ENCODE results near the gene CYBA. TPM values are rescaled to one million over a fixed set of nuclear protein-coding genes. Genes with fewer than 3 reads are reported as not detected.

The CYBA gene
- total RNA-seq, 3 donors from 2014 or later = 138 to 194 (median 180) TPM

- TF ChIP-seq POLR2AphosphoS5 (IDR thresholded peaks at IDR 0.05) = no peak
- no peak for TF ChIP-seq POLR2A (IDR thresholded peaks at IDR 0.05)
- TF ChIP-seq CTCF (IDR thresholded peaks at IDR 0.05) = no peak
- H3K36me3 ChIP-seq = peaks cover 2% of the 10 kb centered on the region
- DNase-seq (ENCODE audit: low spot score in 2 of 2) = no peak
Observed at GRCh38 chr16:88606148-88606757, 44.6 kb downstream of the CYBA start.

GRCh38 chr16:88605186-88606147 is 45.4 kb downstream of the CYBA start:
- Histone ChIP-seq H3K9me3 (no peaks in the 10 kb centered on the region), H3K36me3 (no peaks in the 10 kb centered on the region), H3K27me3 (no peaks in the 10 kb centered on the region), H3K27ac (no peak overlapping the region), H3K4me1 (no peaks in the 10 kb centered on the region), H3K4me3 (no peak overlapping the region)
- TF ChIP-seq POLR2A (IDR thresholded peaks at IDR 0.05) = no peak
- no peak for TF ChIP-seq POLR2AphosphoS5 (IDR thresholded peaks at IDR 0.05)
- TF ChIP-seq CTCF (IDR thresholded peaks at IDR 0.05) = no peak
- intact Hi-C loops (cut with DNase I; ENCODE audit: low total_unique reads) = no loop called here
- no peak for DNase-seq (ENCODE audit: low spot score in 2 of 2)

More at GRCh38 chr16:88606148-88606757, 44.6 kb downstream of the CYBA start:
- intact Hi-C loops (cut with DNase I; ENCODE audit: low total_unique reads) = no loop called here
- Histone ChIP-seq H3K27me3 (no peaks in the 10 kb centered on the region), H3K4me1 (no peaks in the 10 kb centered on the region), H3K27ac (no peak overlapping the region), H3K9me3 (no peaks in the 10 kb centered on the region), H3K4me3 (no peak overlapping the region)

GRCh38 chr16:88602091-88602490 is 48.8 kb downstream of the CYBA start:
- Histone ChIP-seq H3K9me3 (no peaks in the 10 kb centered on the region), H3K27me3 (no peaks in the 10 kb centered on the region), H3K4me1 (no peaks in the 10 kb centered on the region), H3K4me3 (no peak overlapping the region), H3K27ac (no peak overlapping the region), H3K36me3 (no peaks in the 10 kb centered on the region)
- TF ChIP-seq POLR2AphosphoS5 (IDR thresholded peaks at IDR 0.05) (no peak), CTCF (IDR thresholded peaks at IDR 0.05) (no peak), POLR2A (IDR thresholded peaks at IDR 0.05) (no peak)
- no peak for DNase-seq (ENCODE audit: low spot score in 2 of 2)
- intact Hi-C loops (cut with DNase I; ENCODE audit: low total_unique reads) = no loop called here

- Histone ChIP-seq H3K36me3 (no peaks in the 10 kb centered on the region), H3K27me3 (no peaks in the 10 kb centered on the region), H3K27ac (no peak overlapping the region), H3K4me1 (no peaks in the 10 kb centered on the region), H3K4me3 (no peak overlapping the region), H3K9me3 (no peaks in the 10 kb centered on the region)
- TF ChIP-seq POLR2A (IDR thresholded peaks at IDR 0.05) (no peak), POLR2AphosphoS5 (IDR thresholded peaks at IDR 0.05) (no peak), CTCF (IDR thresholded peaks at IDR 0.05) (no peak)
- intact Hi-C loops (cut with DNase I; ENCODE audit: low total_unique reads) = no loop called here
- no peak for DNase-seq (ENCODE audit: low spot score in 2 of 2)
Observed at GRCh38 chr16:88601313-88602036, 49.4 kb downstream of the CYBA start.

All from breast epithelium (tissue), 4 donors.